Gastroesophageal sphincter (tissue), 3 donors: ENCODE results near the gene INCENP.

Experiments
- CTCF ChIP-seq, 4 experiments: fragments of 200-600 bp in 2 of 4; fragments of 450-650 bp in 2 of 4; sonication (generic) in 1 of 4; IDR thresholded peaks; one replicate each; pipeline ENCODE4 v1.5.1; 2017 to 2019; ENCODE audit warnings: antibody characterized with exemption in 4 of 4, mild to moderate bottlenecking in 2 of 4, moderate library complexity in 2 of 4
- EP300 ChIP-seq: sonication (generic); formaldehyde crosslinking; IDR thresholded peaks from one replicate; pipeline ENCODE4 v1.6.1; 2017; ENCODE audit warnings: antibody characterized with exemption, mild to moderate bottlenecking
- POLR2A ChIP-seq, 2 donors: fragments of 450-650 bp; IDR thresholded peaks; one replicate each; pipeline ENCODE4 v1.6.1; 2017; ENCODE audit warnings: antibody characterized with exemption in 2 of 2, mild to moderate bottlenecking in 2 of 2, moderate library complexity in 1 of 2
- POLR2AphosphoS5 ChIP-seq: sonication (generic); formaldehyde crosslinking; IDR thresholded peaks from one replicate; pipeline ENCODE4 v1.6.1; 2017; ENCODE audit warnings: antibody characterized with exemption

- TF ChIP-seq EP300 (no peak), CTCF (IDR thresholded peaks at IDR 0.05) (peak; percentile 87 to 94 (median 89)), POLR2AphosphoS5 (no peak), POLR2A (IDR thresholded peaks at IDR 0.05) (no peak)
Measured at GRCh38 chr11:62081378-62082291, 42.2 kb upstream of the INCENP start.
